CD8-positive, alpha-beta memory T cell (primary cell): ENCODE measurements around the gene PKD2. TPM values are rescaled to one million over a fixed set of nuclear protein-coding genes. Genes with fewer than 3 reads are reported as not detected.
A peak's percentile ranks its signal among the peaks of the same experiment; 100 is the strongest.

Experiments used
- CTCF ChIA-PET: fragments of 350-600 bp; sonication (Branson Sonifier 250); formaldehyde crosslinking; loops from one replicate; lab custom pipeline; 2021; ENCODE audit warnings: antibody characterized with exemption; lab: Charles Lee
- POLR2A ChIA-PET: fragments of 350-600 bp; sonication (Branson Sonifier 250); formaldehyde crosslinking; loops from one replicate; lab custom pipeline; 2021; ENCODE audit warnings: antibody characterized with exemption; lab: Charles Lee
- DNase-seq, 5 donors: peaks; one replicate each; pipeline versions ENCODE4 v3.0.0 to v3.0.0-alpha.2; 2020 to 2022; ENCODE audit warnings: mixed read lengths in 1 of 5
- H3K27ac ChIP-seq: one replicate; pipeline ENCODE4 v1.7.0; 2013; ENCODE audit warnings: low read depth, mild to moderate bottlenecking, low read length, moderate library complexity
- H3K27me3 ChIP-seq: 2 replicates; pipeline ENCODE4 v1.7.0; 2013; ENCODE audit warnings: low read length, mild to moderate bottlenecking; ENCODE audit not compliant: insufficient read depth, poor library complexity, severe bottlenecking
- H3K36me3 ChIP-seq: 2 replicates; pipeline ENCODE4 v1.7.0; 2013; ENCODE audit warnings: mild to moderate bottlenecking, low read length, moderate library complexity; ENCODE audit not compliant: insufficient read depth
- H3K4me1 ChIP-seq: 2 replicates; pipeline ENCODE4 v1.7.0; 2013; ENCODE audit warnings: mild to moderate bottlenecking, low read length, moderate library complexity; ENCODE audit not compliant: insufficient read depth
- H3K4me3 ChIP-seq: 2 replicates; pipeline ENCODE4 v1.7.0; 2013; ENCODE audit warnings: mild to moderate bottlenecking, low read length
- H3K9me3 ChIP-seq: 2 replicates; pipeline ENCODE4 v1.7.0; 2013; ENCODE audit warnings: mild to moderate bottlenecking, low read length
- H3K27ac Mint-ChIP-seq, 8 donors: one replicate each; pipeline ENCODE4 v1.8.0; 2020 to 2021; ENCODE audit warnings: mixed read lengths in 8 of 8, mild to moderate bottlenecking in 6 of 8, inconsistent platforms in 3 of 8, moderate library complexity in 3 of 8
- H3K27me3 Mint-ChIP-seq, 2 donors: one replicate each; pipeline ENCODE4 v1.8.0; 2020 to 2021; ENCODE audit warnings: mixed read lengths in 2 of 2, mild to moderate bottlenecking in 1 of 2, moderate library complexity in 1 of 2
- H3K36me3 Mint-ChIP-seq, 3 donors: one replicate each; pipeline ENCODE4 v1.8.0; 2020 to 2021; ENCODE audit warnings: mixed read lengths in 3 of 3, inconsistent platforms in 1 of 3, mild to moderate bottlenecking in 1 of 3
- H3K4me1 Mint-ChIP-seq, 3 donors: one replicate each; pipeline ENCODE4 v1.8.0; 2020 to 2021; ENCODE audit warnings: mixed read lengths in 3 of 3, inconsistent platforms in 1 of 3, mild to moderate bottlenecking in 1 of 3
- H3K4me3 Mint-ChIP-seq, 7 donors: one replicate each; pipeline ENCODE4 v1.8.0; 2020 to 2021; ENCODE audit warnings: mixed read lengths in 7 of 7, mild to moderate bottlenecking in 6 of 7, moderate library complexity in 4 of 7, inconsistent platforms in 2 of 7
- H3K9me3 Mint-ChIP-seq, 5 donors: one replicate each; pipeline ENCODE4 v1.8.0; 2020 to 2022; ENCODE audit warnings: mixed read lengths in 5 of 5, mild to moderate bottlenecking in 3 of 5, moderate library complexity in 2 of 5, inconsistent platforms in 1 of 5
- polyA plus RNA-seq: library from polyadenylated mRNA; unstranded; fragments of 300-500 nt; fragmentation: Illumina TruSeq; gene quantifications from one replicate; pipeline ENCODE4 v1.2.3, GENCODE V29; 2021
- total RNA-seq, 2 experiments: library from RNA; stranded (reverse); gene quantifications; one replicate each; pipeline ENCODE4 v1.2.3, GENCODE V29; 2021

Gene PKD2
- total and polyA plus RNA-seq, 3 experiments from 2014 or later, result 4.9 to 8.3 (median 7.1) TPM

GRCh38 chr4:88087004-88087403 lies 79.6 kb downstream of the PKD2 start:
- CTCF ChIA-PET, result no interaction called here
- POLR2A ChIA-PET, result no interaction called here
- Mint-ChIP-seq H3K4me1 (no peaks in the 10 kb centered on the region), H3K9me3 (no peaks in the 10 kb centered on the region), H3K27me3 (peaks cover 0 to 3% of the 10 kb centered on the region in 2 donors), H3K27ac (no peak overlapping the region), H3K36me3 (peaks cover 0 to 1% (median 0%) of the 10 kb centered on the region in 3 donors), H3K4me3 (no peak overlapping the region)
- Histone ChIP-seq H3K27me3 (no peaks in the 10 kb centered on the region), H3K9me3 (no peaks in the 10 kb centered on the region), H3K27ac (no peak overlapping the region), H3K36me3 (no peaks in the 10 kb centered on the region), H3K4me3 (no peak overlapping the region), H3K4me1 (no peaks in the 10 kb centered on the region)
- no peak for DNase-seq

- Histone ChIP-seq H3K27me3 (no peaks in the 10 kb centered on the region), H3K4me1 (no peaks in the 10 kb centered on the region), H3K36me3 (no peaks in the 10 kb centered on the region), H3K27ac (no peak overlapping the region), H3K9me3 (no peaks in the 10 kb centered on the region), H3K4me3 (no peak overlapping the region)
- peak overlapping the region in 1 of 8 donors; percentile 29 for H3K27ac Mint-ChIP-seq
- H3K27me3 Mint-ChIP-seq, result peaks cover 0 to 6% of the 10 kb centered on the region in 2 donors
- DNase-seq, result no peak
- H3K36me3 Mint-ChIP-seq, result no peaks in the 10 kb centered on the region
- no peak overlapping the region for H3K4me3 Mint-ChIP-seq
- H3K4me1 Mint-ChIP-seq, result no peaks in the 10 kb centered on the region
- POLR2A ChIA-PET, result no interaction called here
- H3K9me3 Mint-ChIP-seq, result no peaks in the 10 kb centered on the region
- CTCF ChIA-PET, result no interaction called here
These were observed 83.5 kb downstream of the PKD2 start for GRCh38 chr4:88090898-88091297.

- H3K36me3 Mint-ChIP-seq, result no peaks in the 10 kb centered on the region
- POLR2A ChIA-PET, result no interaction called here
- no peaks in the 10 kb centered on the region for H3K36me3 ChIP-seq
- H3K27me3 Mint-ChIP-seq, result peaks cover 0 to 4% of the 10 kb centered on the region in 2 donors
- H3K4me3 Mint-ChIP-seq, result no peak overlapping the region
- CTCF ChIA-PET, result no interaction called here
- no peaks in the 10 kb centered on the region for H3K27me3 ChIP-seq
- no peak for DNase-seq
- H3K9me3 ChIP-seq, result no peaks in the 10 kb centered on the region
- H3K4me3 ChIP-seq, result no peak overlapping the region
- peak overlapping the region in 1 of 8 donors; percentile 10 for H3K27ac Mint-ChIP-seq
- no peaks in the 10 kb centered on the region for H3K4me1 ChIP-seq
- no peaks in the 10 kb centered on the region for H3K9me3 Mint-ChIP-seq
- no peak overlapping the region for H3K27ac ChIP-seq
- no peaks in the 10 kb centered on the region for H3K4me1 Mint-ChIP-seq
These were observed 83.9 kb downstream of the PKD2 start for GRCh38 chr4:88091378-88091777.

GRCh38 chr4:88093874-88094273 lies 86.4 kb downstream of the PKD2 start:
- ChIA-PET POLR2A (no interaction called here), CTCF (no interaction called here)
- H3K27me3 ChIP-seq, result no peaks in the 10 kb centered on the region
- Mint-ChIP-seq H3K9me3 (no peaks in the 10 kb centered on the region), H3K36me3 (no peaks in the 10 kb centered on the region), H3K27me3 (peaks cover 0 to 3% of the 10 kb centered on the region in 2 donors), H3K4me1 (no peaks in the 10 kb centered on the region), H3K4me3 (no peak overlapping the region), H3K27ac (no peak overlapping the region)
- H3K27ac ChIP-seq, result no peak overlapping the region
- DNase-seq, result no peak
- no peaks in the 10 kb centered on the region for H3K36me3 ChIP-seq
- H3K4me1 ChIP-seq, result no peaks in the 10 kb centered on the region
- H3K4me3 ChIP-seq, result no peak overlapping the region
- H3K9me3 ChIP-seq, result no peaks in the 10 kb centered on the region

- H3K36me3 Mint-ChIP-seq, result no peaks in the 10 kb centered on the region
These were observed 89.9 kb downstream of the PKD2 start for GRCh38 chr4:88097301-88097700.

GRCh38 chr4:88097781-88098180 lies 90.3 kb downstream of the PKD2 start:
- H3K9me3 Mint-ChIP-seq, result peaks cover 0 to 1% (median 0%) of the 10 kb centered on the region in 5 donors
- H3K27me3 Mint-ChIP-seq, result peaks cover 3% of the 10 kb centered on the region in 2 donors
- no peak overlapping the region for H3K4me3 ChIP-seq
- H3K36me3 Mint-ChIP-seq, result no peaks in the 10 kb centered on the region
- H3K27me3 ChIP-seq, result no peaks in the 10 kb centered on the region
- no peak for DNase-seq
- no peak overlapping the region for H3K4me3 Mint-ChIP-seq
- H3K4me1 Mint-ChIP-seq, result no peaks in the 10 kb centered on the region
- no peaks in the 10 kb centered on the region for H3K4me1 ChIP-seq
- ChIA-PET CTCF (no interaction called here), POLR2A (no interaction called here)
- no peaks in the 10 kb centered on the region for H3K36me3 ChIP-seq
- no peak overlapping the region for H3K27ac ChIP-seq
- H3K9me3 ChIP-seq, result no peaks in the 10 kb centered on the region
- no peak overlapping the region for H3K27ac Mint-ChIP-seq

More at GRCh38 chr4:88097301-88097700, 89.9 kb downstream of the PKD2 start:
- no peak overlapping the region for H3K27ac Mint-ChIP-seq
- no peak overlapping the region for H3K27ac ChIP-seq
- no peak for DNase-seq
- peaks cover 0 to 1% (median 0%) of the 10 kb centered on the region in 5 donors for H3K9me3 Mint-ChIP-seq
- H3K9me3 ChIP-seq, result no peaks in the 10 kb centered on the region
- H3K27me3 Mint-ChIP-seq, result peaks cover 3% of the 10 kb centered on the region in 2 donors
- no peaks in the 10 kb centered on the region for H3K27me3 ChIP-seq
- ChIA-PET CTCF (no interaction called here), POLR2A (no interaction called here)
- H3K36me3 ChIP-seq, result no peaks in the 10 kb centered on the region
- no peaks in the 10 kb centered on the region for H3K4me1 ChIP-seq
- H3K4me1 Mint-ChIP-seq, result no peaks in the 10 kb centered on the region
- no peak overlapping the region for H3K4me3 Mint-ChIP-seq
- no peak overlapping the region for H3K4me3 ChIP-seq

GRCh38 chr4:88098993-88099752 lies 91.7 kb downstream of the PKD2 start:
- H3K27me3 Mint-ChIP-seq, result peaks cover 0 to 3% of the 10 kb centered on the region in 2 donors
- H3K4me3 Mint-ChIP-seq, result no peak overlapping the region
- Histone ChIP-seq H3K4me1 (no peaks in the 10 kb centered on the region), H3K9me3 (no peaks in the 10 kb centered on the region), H3K36me3 (no peaks in the 10 kb centered on the region), H3K4me3 (no peak overlapping the region), H3K27me3 (no peaks in the 10 kb centered on the region), H3K27ac (no peak overlapping the region)
- no peaks in the 10 kb centered on the region for H3K36me3 Mint-ChIP-seq
- no peak for DNase-seq
- CTCF ChIA-PET, result no interaction called here
- peaks cover 0 to 1% (median 0%) of the 10 kb centered on the region in 5 donors for H3K9me3 Mint-ChIP-seq
- H3K27ac Mint-ChIP-seq, result no peak overlapping the region
- POLR2A ChIA-PET, result no interaction called here
- H3K4me1 Mint-ChIP-seq, result no peaks in the 10 kb centered on the region

GRCh38 chr4:88101165-88101564 lies 93.7 kb downstream of the PKD2 start:
- ChIA-PET POLR2A (no interaction called here), CTCF (no interaction called here)
- Mint-ChIP-seq H3K9me3 (peaks cover 0 to 1% (median 0%) of the 10 kb centered on the region in 5 donors), H3K4me1 (no peaks in the 10 kb centered on the region), H3K4me3 (no peak overlapping the region), H3K27me3 (peaks cover 0 to 3% of the 10 kb centered on the region in 2 donors), H3K36me3 (no peaks in the 10 kb centered on the region), H3K27ac (no peak overlapping the region)
- no peak overlapping the region for H3K27ac ChIP-seq
- no peaks in the 10 kb centered on the region for H3K27me3 ChIP-seq
- no peak for DNase-seq
- no peak overlapping the region for H3K4me3 ChIP-seq
- no peaks in the 10 kb centered on the region for H3K36me3 ChIP-seq
- no peaks in the 10 kb centered on the region for H3K9me3 ChIP-seq
- no peaks in the 10 kb centered on the region for H3K4me1 ChIP-seq
